Activated CD4-positive, CD25-positive, alpha-beta regulatory T cell treated with anti-CD3 and anti-CD28 coated beads, Interleukin-2, amount 50 U/mL, for 24 hours (primary cell): ENCODE results near the gene MICAL1.
"Not testable (repeated sequence)": the region's sequence is repeated elsewhere in the genome, so short reads cannot be mapped to it uniquely, and the experiment has no call there.

ENCODE experiments used
- ATAC-seq, 2 donors: fragments of 150-1000 bp; cut with Tn5 transposase; one replicate each; pipeline ENCODE4 v1.10.0; 2021; ENCODE audit warnings: mild to moderate bottlenecking in 1 of 2, moderate library complexity in 1 of 2

Gene MICAL1

DNA sequence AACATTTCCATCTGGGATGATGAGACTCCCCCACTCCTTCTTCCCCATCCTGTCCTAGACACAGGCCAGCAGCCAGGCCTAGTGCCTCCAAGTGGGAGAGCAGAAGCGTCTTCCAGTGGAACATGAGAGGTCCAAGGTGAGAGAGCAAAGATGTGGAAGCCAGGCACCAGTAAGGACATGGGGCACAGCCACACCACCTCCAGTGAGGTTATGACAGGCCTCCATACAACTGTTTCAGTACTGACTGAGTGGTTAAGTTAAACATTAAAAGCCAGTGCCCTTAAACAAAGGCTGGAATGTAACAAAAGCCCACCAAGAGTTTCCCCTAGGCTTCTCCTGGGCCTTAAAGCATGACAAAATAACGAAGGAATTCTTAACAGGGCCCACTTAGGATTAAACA, 22.2 kb upstream of the MICAL1 start:
- no peak for ATAC-seq

DNA sequence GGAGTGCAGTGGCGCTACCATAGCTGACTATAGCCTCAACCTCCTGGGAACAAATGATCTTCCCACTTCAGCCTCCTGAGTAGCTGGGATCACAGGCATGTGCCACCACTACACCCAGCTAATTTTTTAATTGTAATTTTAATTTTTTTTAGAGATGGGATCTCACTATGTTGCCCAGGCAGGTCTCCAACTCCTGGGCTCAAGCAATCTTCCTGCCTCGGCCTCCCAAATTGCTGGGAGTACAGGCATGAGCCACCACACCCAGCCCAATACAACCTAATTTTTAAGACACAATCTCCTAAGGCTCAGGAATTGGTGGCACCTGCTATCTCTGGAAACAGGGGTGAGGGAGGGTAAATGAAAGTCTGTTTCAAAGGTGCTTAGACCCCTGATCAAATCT, 21.6 kb upstream of the MICAL1 start:
- ATAC-seq, result no peak

GRCh38 chr6:109475625-109476024, 20.1 kb upstream of the MICAL1 start:
- ATAC-seq, result no peak

DNA sequence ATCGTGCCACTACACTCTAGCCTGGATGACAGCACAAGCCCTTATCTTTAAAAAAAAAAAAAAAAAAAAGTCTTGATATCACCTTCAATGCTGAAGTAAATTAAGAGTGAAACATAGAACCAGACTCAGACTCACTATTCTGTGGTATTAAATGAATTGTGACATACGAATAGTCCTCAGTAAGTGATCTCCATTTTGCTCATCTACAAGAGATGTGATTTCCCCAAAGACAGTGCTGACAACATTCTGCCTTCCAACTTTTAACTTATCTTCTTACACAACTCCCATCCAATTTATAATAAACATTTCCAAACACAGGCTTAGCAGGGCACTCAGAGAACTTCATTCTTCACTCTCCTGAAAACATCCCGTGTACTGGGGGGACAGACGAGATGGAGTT, 19.4 kb upstream of the MICAL1 start:
- ATAC-seq, result peak; percentile 59 to 71

- no peak for ATAC-seq
These were observed 17.5 kb upstream of the MICAL1 start for GRCh38 chr6:109473120-109473519.

DNA sequence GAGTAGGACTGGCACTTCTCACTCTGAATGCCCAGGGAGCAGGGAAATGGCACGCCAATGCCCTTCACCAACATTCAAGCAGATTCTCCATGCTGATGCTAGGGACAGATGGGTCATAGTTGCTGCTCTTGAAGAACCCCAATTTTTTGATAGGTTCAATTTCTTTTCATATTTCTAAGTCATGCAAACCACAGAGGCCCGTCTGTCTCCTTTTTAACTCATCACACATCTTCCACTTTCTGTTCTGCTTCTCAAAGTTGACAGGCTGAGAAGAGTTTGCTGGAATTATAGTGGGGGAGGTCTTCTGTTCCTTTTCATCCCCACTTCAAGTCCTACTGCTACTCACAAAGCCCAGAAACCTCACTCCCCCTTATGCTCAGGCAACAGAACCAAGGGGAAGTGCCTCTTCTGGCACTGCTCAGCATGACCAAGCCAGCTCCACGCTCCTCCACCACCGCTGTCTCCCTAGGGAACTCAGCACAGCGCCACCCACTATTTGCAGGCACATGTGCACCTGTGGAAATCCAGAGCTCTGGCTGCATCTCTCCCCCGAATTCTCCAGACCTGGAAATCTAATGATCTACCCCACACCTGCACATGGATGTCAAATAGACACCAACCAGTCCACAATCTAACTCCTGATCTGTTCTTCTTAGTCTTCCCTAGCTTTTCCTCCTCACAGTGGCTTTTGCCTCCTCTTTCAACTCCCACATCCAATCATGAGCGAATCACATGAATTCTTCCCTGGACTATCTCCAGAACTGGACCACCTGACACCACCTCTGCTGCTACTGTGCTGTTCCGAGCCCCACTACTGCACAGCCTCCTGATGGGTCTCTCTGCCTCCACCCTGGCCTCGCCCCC, 16.8 kb upstream of the MICAL1 start:
- ATAC-seq, result peak; percentile 58 to 74

GRCh38 chr6:109471105-109471810, 15.7 kb upstream of the MICAL1 start:
- ATAC-seq, result no peak

DNA sequence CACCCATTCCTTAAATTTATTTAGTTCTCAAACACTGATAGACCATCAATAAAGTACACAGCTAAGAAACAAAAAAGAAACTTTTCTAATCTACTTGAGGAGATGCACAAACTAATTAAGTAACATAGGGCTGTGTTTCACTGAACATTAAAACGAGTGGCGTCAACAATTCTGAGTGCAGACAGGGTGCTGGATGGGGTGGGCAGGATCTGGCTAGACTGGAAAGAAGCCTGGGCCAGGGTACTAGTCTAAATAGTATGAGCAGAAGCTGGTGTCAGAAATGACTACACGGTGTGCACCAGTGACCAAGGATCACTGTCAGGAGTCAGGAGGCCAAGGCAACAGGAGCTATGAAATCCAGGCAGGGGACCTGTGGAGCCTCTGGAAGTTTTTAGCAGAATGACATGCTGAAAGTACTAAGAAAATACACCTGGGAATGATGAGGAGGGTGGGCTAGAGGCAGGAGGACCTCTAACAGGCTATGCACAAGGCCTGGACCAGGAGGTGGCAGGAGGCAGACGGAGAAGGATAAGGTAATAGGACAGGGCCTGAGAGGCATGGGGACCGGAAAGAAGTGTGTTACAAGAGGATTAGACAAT, 14.1 kb upstream of the MICAL1 start:
- no peak for ATAC-seq

DNA sequence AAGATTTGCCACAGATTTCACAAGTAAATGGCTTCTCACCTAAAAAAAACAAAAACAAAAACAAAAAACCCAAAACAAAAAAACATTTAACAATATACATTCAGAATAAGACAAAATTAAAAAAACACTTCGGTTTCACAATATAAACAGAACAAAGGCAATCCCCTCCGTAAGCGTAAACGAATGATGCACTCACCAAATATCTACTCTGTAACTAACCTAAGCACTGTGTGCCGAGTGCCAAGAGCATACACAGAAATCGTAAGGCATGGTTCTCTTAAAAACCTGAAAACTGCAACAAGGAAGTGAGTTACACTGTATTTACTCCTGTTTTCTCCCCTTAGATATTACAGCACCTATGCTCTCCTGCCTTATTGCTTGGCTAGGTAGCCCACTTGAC, 12.1 kb upstream of the MICAL1 start:
- no peak for ATAC-seq

DNA sequence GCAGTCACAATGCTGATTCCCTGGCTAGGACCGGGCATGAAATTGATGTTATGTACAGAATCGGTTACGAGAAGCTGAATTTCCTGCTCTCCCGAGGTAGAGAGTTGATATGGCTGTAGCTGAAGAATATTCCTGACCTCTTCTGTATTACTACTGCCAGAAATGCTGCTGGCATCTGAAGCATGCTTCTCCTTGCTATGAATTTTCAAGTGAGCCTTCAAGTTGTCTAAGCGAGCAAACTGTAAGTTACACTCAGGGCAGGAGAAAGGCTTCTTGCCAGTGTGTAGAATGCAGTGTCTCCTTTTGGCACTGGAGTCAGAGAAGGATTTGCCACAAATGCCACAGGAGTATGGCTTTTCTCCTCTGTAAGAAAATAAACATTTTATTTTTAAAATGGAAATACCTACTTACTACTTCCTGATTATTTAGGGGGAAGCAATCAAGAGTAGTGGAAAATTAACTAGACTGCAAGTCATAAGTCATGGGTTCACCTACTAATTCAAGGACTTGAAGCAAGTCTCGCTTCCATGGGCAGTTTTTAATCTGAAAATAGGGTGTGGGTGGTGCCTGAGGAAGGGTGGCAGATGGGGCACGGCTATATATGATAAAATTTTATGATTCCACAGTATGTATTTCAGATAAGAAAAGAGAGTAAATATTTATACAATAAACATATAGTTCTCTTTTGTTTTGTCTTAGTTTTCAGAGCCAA, 10.8 kb upstream of the MICAL1 start:
- ATAC-seq, result no peak

- no peak for ATAC-seq
These were observed 10.2 kb upstream of the MICAL1 start for GRCh38 chr6:109465772-109466171.

GRCh38 chr6:109461733-109462526, 6.4 kb upstream of the MICAL1 start:
- ATAC-seq, result peak; percentile 24 to 30

GRCh38 chr6:109461205-109461604, 5.6 kb upstream of the MICAL1 start:
- ATAC-seq, result not testable (repeated sequence)

DNA sequence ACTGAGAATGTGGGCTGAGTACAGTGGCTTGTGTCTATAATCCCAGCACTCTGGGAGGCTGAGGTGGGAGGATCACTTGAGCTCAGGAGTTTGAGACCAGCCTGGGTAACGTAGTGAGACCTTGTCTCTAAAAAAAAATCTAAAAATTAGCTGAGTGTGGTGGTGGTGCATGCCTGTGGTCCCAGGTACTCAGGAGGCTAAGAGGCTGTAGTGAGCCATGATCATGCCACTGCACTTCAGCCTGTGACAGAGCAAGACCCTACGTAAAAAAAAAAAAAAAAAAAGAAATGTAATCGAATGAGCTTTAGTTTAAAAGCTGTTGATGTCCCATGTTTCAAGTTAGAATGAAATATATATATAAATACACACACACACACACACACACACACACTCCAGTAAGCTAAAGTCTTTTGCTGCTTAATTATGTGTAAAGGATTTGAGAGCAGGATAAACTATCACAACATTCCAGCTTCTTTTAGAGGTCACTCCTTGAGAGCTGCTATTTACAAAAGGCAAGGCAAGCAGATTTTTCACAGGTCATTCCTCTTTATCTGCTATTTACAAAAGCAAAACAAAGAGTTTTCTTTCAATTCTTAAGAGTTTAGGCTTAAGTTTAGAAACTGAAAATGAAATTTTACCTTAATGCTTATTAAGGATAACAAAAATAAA, 4.7 kb upstream of the MICAL1 start:
- no peak for ATAC-seq

- peak; percentile 69 to 73 for ATAC-seq
These were observed 3.4 kb upstream of the MICAL1 start for GRCh38 chr6:109458774-109459531.

- ATAC-seq, result peak; percentile 7 to 11
These were observed 2.0 kb upstream of the MICAL1 start for GRCh38 chr6:109457562-109457996.

DNA sequence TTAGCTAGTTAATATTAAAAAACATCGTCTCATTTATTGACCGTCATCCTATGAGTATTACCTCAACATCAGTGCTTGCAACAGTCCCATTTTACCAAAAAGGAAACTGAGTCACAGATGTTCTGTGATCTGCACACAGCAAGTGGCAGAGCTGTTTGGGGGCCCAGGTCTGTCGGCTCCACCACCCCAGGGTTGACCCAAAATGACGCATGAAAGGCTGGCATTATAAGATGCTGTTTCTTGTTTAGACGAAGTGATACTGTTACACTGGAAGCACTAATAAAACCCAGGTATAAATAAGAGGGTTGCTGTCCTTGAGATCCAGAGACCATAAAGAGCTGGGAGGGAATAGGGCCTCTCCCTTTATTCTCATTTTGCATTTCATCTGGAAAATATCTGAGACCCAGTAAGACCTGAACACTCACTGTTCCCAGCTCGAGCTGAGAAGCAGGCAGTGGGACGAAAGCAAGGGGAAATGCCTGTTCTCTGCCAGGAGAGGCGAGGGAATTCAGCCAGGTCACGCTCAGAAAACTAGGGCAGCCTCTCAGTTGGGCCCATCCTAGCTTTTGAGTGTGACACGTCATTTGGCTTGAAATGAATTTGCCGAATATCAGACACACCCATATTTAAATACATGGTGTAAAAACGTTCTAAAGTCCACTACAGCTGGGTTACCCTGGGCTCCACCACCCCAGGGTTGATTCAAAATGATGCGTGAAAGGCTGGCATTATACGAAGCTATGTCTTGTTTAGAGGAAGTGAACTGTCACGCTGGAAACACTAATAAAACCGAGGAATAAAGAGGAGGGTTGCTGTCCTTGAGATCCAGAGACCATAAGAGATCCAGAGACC, 1.4 kb upstream of the MICAL1 start:
- ATAC-seq, result no peak

- ATAC-seq, result no peak
These were observed 575 bp upstream of the MICAL1 start for GRCh38 chr6:109456111-109456583.
